HG02973 (cell line): Measurements from ENCODE around the gene WDR59.
"Not testable (repeated sequence)": the region's sequence is repeated elsewhere in the genome, so short reads cannot be mapped to it uniquely, and the experiment has no call there.

Source experiments
- ATAC-seq: cut with Tn5 transposase; IDR thresholded peaks from one replicate; pipeline ENCODE4 v1.9.1; 2021; ENCODE audit warnings: moderate library complexity; ENCODE audit not compliant: unreplicated experiment

The WDR59 gene

DNA sequence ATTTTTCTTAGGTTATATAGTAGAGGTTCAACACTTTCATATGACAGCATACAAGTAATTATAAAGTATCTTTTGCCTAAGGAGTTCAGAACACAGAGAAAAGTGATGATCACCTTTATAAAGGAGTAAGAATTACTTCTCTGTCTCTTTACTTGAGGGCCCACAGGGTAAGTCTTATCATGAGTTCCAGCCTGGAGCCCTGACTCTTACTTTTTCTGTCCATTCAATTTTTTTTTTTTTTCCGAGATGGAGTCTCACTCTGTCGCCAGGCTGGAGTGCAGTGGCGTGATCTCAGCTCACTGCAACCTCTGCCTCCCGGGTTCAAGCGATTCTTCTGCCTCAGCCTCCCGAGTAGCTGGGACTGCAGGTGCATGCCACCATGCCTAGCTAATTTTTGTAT, 28.2 kb upstream of the WDR59 start:
- ATAC-seq = not testable (repeated sequence)

- peak; percentile 28 for ATAC-seq
Observed at GRCh38 chr16:75012380-75013081, 27.6 kb upstream of the WDR59 start.

GRCh38 chr16:75011634-75012307, 26.8 kb upstream of the WDR59 start:
- peak; percentile 70 for ATAC-seq

DNA sequence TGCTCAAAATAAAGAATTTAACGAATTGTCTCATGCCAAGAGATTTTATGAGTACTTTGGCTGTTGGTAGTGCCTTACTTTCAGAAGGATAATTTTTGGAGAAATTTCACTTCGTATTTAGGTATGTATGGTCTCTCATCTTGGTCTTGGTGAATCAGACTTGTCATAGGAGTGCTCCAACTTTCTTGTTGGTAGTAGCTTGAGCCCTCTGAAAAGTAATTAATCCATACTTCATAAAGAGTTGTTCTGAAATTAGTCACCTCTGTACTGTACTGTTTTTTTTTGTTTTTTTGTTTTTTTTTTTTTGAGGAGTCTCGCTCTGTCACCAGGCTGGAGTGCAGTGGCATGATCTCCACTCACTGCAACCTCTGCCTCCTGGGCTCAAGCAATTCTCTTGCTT, 25.5 kb upstream of the WDR59 start:
- no peak for ATAC-seq

- no peak for ATAC-seq
Observed at GRCh38 chr16:75007443-75007842, 22.5 kb upstream of the WDR59 start.

DNA sequence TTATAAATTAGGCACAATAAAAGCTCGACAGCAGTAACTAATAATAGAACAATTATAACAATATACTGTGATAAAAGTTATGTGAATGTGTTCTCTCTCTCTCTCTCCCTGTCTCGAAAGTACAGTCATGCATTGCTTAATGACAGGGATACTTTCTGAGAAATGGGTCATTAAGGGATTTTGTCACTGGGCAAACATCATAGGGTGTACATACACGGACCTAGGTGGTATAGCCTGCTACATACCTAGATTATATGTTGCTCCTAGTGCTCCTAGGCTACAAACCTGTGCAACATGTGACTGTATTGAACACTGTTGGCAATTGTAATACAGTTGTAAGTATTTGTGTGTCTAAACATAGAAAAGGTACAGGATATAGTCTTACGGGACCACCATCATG, 20.8 kb upstream of the WDR59 start:
- no peak for ATAC-seq

- no peak for ATAC-seq
Observed at GRCh38 chr16:75004460-75004859, 19.5 kb upstream of the WDR59 start.

DNA sequence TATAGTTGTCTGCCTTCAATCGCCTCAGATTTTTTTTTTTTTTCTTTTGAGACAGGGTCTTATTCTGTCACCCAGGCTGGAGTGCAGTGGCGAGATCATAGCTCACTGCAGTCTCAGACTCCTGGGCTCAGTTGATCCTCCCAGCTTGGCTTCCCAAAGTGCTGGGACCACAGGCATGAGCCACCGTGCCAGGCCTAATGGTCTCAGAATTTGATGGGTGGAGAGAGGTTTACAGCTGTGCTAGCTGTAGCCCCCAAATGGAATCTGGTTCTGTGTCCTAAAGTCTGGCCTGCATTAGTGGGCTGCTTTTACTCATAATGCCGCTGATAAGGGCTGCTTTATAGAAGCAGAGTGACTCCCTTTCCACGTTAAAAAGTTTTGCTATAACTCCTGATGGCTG, 19.0 kb upstream of the WDR59 start:
- ATAC-seq = no peak

DNA sequence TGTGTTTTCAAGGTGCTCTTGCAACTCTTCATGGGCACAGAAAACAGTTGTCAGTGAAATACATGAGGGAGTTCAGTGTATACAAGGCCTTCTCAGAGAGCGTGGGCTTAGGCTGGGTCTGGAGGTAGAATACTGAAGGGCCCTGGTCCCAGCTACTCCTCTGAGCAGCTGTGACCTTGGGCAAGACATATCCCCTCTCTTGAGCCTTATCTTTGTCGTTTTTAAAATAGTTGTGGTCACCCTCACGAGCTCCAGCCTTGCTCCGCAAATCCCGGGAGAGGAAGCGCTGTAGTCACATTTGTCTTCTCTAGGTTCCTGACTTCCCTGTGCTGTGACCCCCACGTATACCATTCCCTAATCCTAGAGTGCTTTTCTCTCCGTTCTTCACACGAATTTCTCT, 17.6 kb upstream of the WDR59 start:
- ATAC-seq = no peak

- ATAC-seq = no peak
Observed at GRCh38 chr16:75000481-75001081, 15.7 kb upstream of the WDR59 start.

GRCh38 chr16:74999609-75000480, 14.9 kb upstream of the WDR59 start:
- no peak for ATAC-seq

- ATAC-seq = peak; percentile 24
Observed at GRCh38 chr16:74999219-74999608, 14.3 kb upstream of the WDR59 start.

DNA sequence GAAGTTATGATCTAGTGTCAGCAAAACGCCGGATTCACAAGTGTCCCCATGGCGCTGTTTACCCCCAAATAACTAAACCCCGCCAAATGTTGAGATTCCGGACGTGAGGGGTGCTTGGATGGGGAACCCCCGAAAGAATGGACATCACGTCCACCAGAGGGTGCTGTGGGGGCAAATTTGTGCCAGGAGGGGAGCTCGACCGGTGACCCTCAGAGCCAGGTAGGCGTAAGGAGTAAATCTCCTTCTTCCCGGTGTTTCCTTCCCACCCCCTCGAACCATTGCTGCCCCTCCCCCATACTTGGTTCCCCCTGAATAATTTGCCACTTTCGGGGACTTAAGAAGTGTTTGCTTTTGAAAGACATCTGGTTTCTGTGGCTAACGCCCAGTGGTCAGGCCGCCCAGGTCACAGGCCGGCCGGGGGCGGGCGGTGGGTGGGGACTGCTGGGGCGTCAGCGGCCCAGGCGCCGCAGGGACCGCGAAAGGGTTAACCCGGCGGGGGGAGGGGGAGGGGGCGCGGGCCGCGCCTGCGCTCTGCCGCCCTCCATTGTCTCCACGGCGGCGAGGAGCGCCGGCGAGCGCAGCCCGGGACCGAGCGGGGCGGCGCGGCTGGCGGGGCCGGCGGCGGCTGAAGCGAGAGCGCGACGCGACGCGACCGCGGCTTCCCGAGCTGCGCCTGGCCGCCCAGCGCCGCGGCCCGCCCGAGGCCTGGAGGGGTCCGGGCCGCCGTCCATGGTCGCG, 13.7 kb upstream of the WDR59 start, which contains the start of gene ZNRF1:
Gene ZNRF1 (plus strand): TSS at position 544 of the 738 bp plus-strand sequence. CDS start 648 bp downstream, outside the sequence.
- ATAC-seq = peak; percentile 52

DNA sequence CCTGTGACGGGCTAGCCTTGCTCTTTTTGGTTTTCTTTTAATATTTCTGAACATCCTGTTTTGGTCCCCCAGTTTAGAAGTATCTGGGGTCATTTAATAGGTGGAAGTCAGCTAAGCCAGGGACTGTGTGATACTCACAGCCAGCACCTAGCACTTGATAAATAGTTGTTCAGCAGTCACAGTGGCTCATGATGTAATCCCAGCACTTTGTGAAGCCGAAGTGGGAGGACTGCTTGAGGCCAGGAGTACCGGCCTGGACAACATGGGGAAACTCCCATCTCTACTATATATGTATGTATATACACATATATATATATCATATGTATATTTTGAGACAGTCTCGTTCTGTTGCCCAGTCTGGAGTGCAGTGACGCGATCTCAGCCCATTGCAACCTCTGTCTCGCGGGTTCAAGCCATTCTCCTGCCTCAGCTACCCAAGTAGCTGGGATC, 12.1 kb upstream of the WDR59 start:
- ATAC-seq = no peak

DNA sequence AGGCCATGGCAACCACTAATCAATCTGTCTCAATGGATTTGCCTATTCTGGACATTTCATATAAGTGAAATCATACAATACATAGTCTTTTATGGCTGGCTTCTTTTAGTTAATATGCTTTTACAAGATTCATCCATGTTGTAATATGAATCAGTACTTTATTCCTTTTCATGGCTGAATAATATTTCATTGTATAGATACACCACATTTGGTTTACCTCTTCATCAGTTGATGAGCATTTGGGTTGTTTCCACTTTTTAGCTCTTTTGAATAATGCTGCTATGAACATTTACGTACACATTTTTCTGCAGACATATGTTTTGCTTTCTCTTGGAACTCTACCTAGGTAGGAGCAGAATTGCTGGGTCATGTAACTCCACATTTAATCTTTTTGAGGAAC, 11.1 kb upstream of the WDR59 start:
- ATAC-seq = no peak

DNA sequence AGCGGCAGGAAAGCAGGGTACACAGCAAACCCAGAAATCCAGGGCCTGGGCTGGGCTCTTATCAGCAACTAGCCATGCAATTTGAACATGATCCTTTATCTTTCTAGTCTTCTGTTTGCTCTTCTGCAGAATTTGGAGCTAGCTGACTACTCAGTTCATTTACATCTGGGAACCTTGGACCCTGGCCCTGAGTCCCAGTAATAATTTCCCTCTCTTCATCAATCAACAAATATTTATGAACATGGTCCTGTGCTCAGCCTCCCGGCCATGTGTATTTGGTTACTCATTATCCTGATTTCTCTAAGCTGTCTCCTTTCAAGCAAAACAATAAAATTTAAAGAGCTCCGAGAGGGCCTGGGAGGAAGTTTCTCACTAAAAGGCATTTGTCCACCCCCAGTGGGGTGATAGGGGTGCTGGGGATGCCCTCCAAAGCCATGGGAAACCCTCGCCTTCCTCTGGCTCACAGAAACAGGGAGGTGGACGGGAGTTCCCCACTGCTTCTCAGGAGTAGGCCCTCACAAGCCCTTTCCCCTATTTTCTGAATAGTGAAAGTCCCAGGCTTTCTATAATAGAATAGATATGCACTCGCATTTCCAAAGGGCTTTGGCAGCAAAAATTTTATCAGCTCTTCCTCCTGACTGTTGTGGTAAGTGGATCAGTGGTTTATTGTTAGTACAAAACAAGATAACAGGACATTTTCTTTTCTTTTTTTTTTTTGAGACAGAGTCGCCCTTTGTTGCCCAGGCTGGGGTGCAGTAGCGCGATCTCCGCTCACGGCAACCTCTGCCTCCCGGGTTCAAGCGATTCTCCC, 6.9 kb upstream of the WDR59 start:
- ATAC-seq = no peak

- no peak for ATAC-seq
Observed at GRCh38 chr16:74991268-74991592, 6.3 kb upstream of the WDR59 start.

GRCh38 chr16:74990832-74991231, 5.9 kb upstream of the WDR59 start:
- no peak for ATAC-seq

GRCh38 chr16:74989864-74990263, 4.9 kb upstream of the WDR59 start:
- ATAC-seq = not testable (repeated sequence)
